ENCODE measurements around the gene PDCD11. TPM values are rescaled to one million over a fixed set of nuclear protein-coding genes. Genes with fewer than 3 reads are reported as not detected.

The PDCD11 gene
- total and polyA plus RNA-seq, 2 of the 8 experiments (the other 6 are each of a cell fraction or from before 2014, with no cell fraction given): 18.1 to 79.1 TPM

DNA sequence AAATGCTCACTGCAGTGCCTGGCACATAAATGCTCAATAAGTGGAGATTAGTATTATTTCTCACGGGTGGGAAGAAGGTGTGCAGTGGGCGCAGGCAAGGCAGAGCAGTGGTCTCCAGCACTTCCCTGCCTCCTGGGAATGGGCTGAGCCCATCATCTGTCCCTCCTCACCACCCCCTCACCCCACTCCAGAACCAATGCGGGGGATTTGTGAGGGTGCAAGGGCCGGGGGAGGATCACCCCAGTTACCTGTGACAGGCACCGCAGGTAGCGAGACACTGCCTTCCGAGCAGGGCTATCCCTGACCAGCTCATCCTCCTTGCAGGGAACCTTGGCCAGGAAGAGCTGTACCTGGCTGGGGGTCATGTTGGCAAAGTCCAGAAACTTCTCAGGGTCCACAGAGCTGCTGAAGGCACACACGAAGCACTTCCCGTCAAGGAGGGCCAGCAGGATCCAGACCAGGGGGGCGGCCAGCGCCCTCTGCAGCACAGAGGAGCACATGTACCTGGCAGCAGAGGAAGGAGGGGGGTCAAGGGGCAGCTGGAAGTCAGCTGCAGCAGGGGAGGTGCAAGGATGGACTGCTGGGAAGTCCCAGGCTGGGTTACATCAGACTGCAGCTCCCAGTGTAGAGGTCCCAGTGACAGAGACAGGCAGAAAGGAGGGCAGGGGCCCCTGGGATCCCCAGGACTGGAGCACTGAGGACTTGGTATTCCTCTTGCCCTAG is 79.8 kb downstream of the PDCD11 start:
- ChIA-PET CTCF (ENCODE audit: partially characterized antibody) (interaction anchor here (0.6 to 9.0 kb wide), 26 partner anchors 9 to 644 kb away, joined by 3 to 71 read pairs (median 4); partner anchors contain the start of genes CALHM1, CALHM2 and NEURL1), POLR2A (ENCODE audit: partially characterized antibody) (interaction anchor here (0.7 to 3.1 kb wide), 9 partner anchors 10 to 125 kb away, joined by 3 to 12 read pairs (median 4); partner anchors contain the start of genes ATP5MK, CALHM2, NEURL1 and PCGF6)
- Histone ChIP-seq H4K20me1 (replicated peaks in 1 of 2; ENCODE audit: control insufficient read depth in 1 of 2, insufficient read depth in 2 of 2, low read length in 2 of 2) (no peaks in the 10 kb centered on the region), H3K9ac (replicated peaks in 1 of 4; ENCODE audit: extremely low read depth in 1 of 4, low read depth in 3 of 4, low read length in 3 of 4) (no peak overlapping the region), H3K56ac (replicated peaks; ENCODE audit: insufficient read length, low read depth, low read length) (no peak overlapping the region), H3K79me1 (ENCODE audit: low read depth, low read length) (no peaks in the 10 kb centered on the region), H3K23ac (ENCODE audit: insufficient read length) (no peak overlapping the region), H3K23me2 (ENCODE audit: low read depth, low read length) (peaks cover 4% of the 10 kb centered on the region; the same call in 1 of the 2 replicates), H4K5ac (ENCODE audit: insufficient read length, low read depth, low read length) (no peak overlapping the region), H3K4me2 (ENCODE audit: insufficient read depth in 1 of 2, low read depth in 2 of 2, low read length in 2 of 2) (no peak overlapping the region), H4K8ac (ENCODE audit: extremely low read depth, insufficient read depth, low read length) (no peak overlapping the region), H3K4ac (replicated peaks; ENCODE audit: insufficient read length, low read depth, low read length) (no peak overlapping the region), H2BK5ac (ENCODE audit: low read depth, low read length) (no peak overlapping the region; the same call in 1 of the 2 replicates), H3K4me3 (ENCODE audit: extremely low read depth in 1 of 4, insufficient read depth in 2 of 4, low read depth in 3 of 4, low read length in 4 of 4) (no peak overlapping the region), H2AFZ (ENCODE audit: low read length) (peak overlapping the region; percentile 95), H3K18ac (ENCODE audit: extremely low read depth, low read length) (peak overlapping the region; percentile 97), H4K91ac (replicated peaks; ENCODE audit: insufficient read length, low read length) (peak overlapping the region; percentile 25), H2BK120ac (replicated peaks; ENCODE audit: low read depth, low read length) (no peak overlapping the region), H3K27ac (ENCODE audit: low read depth, low read length) (no peak overlapping the region), H3K4me1 (replicated peaks in 1 of 4; ENCODE audit: control insufficient read depth in 3 of 4, insufficient read depth in 4 of 4, low read length in 3 of 4) (peaks cover 0 to 16% (median 10%) of the 10 kb centered on the region in 4 experiments; a peak in 6 of 7 replicates), H3K79me2 (ENCODE audit: control insufficient read depth in 1 of 2, insufficient read depth in 2 of 2, low read length in 2 of 2) (no peaks in the 10 kb centered on the region), H3K36me3 (ENCODE audit: control insufficient read depth in 2 of 4, insufficient read depth in 4 of 4, low read length in 3 of 4) (no peaks in the 10 kb centered on the region), H3K9me3 (ENCODE audit: insufficient read depth in 2 of 2, low read depth in 1 of 2, low read length in 1 of 2) (no peaks in the 10 kb centered on the region), H2BK15ac (ENCODE audit: low read length) (peak overlapping the region; percentile 92; the same call in 1 of the 2 replicates), H2BK20ac (ENCODE audit: low read length) (no peak overlapping the region; the same call in 1 of the 2 replicates), H3K14ac (ENCODE audit: insufficient read length) (no peak overlapping the region), H2AK5ac (ENCODE audit: low read depth, low read length) (no peak overlapping the region), H3K27me3 (replicated peaks in 1 of 4; ENCODE audit: control insufficient read depth in 3 of 4, extremely low read depth in 1 of 4, insufficient read depth in 3 of 4, low read length in 3 of 4) (no peaks in the 10 kb centered on the region; a peak in 2 of 7 replicates), H2BK12ac (ENCODE audit: low read depth, low read length) (no peak overlapping the region; the same call in 1 of the 2 replicates)
- 63% methylated on average over 11 of the region's 11 CpGs; no CpG with 5 or more reads in 1 of the 2 experiments for WGBS, 2 experiments (ENCODE audit: extremely low coverage in 1 of 2, insufficient coverage in 1 of 2, insufficient read length in 1 of 2, insufficient replicate concordance in 2 of 2, low coverage in 1 of 2, low lambda C conversion rate in 2 of 2, missing lambda C conversion rate in 1 of 2)
- FAIRE-seq (no peak), DNase-seq (ENCODE audit: low read depth in 1 of 2, low spot score in 2 of 2) (peak in 1 of 2 experiments; percentile 63)
- peak; percentile 65 to 72 for TF ChIP-seq RAD21 (IDR thresholded peaks at IDR 0.05 in 1 of 2, conservative IDR thresholded peaks at IDR 0.05 in 1 of 2; ENCODE audit: low read depth in 2 of 2, low read length in 2 of 2)
- TF ChIP-seq KDM4A (IDR thresholded peaks at IDR 0.05; ENCODE audit: low read depth, low read length, severe bottlenecking): no peak
- TF ChIP-seq SP2 (IDR thresholded peaks at IDR 0.05; ENCODE audit: low read length): no peak
- TF ChIP-seq RFX5 (IDR thresholded peaks at IDR 0.05; ENCODE audit: borderline replicate concordance, low read depth, low read length): no peak
- TF ChIP-seq POU5F1 (IDR thresholded peaks at IDR 0.05; ENCODE audit: low read depth, low read length): no peak
- TF ChIP-seq MAX (IDR thresholded peaks at IDR 0.05): peak; percentile 90
- TF ChIP-seq RXRA (IDR thresholded peaks at IDR 0.05; ENCODE audit: insufficient read depth, low read depth, low read length): 0 out of 2 replicates have a peak, but pooled peaks have one; percentile 49
- TF ChIP-seq TEAD4 (IDR thresholded peaks at IDR 0.05; ENCODE audit: low read depth, low read length): no peak
- TF ChIP-seq ZNF274 (IDR thresholded peaks at IDR 0.05; ENCODE audit: borderline replicate concordance, extremely low read depth, low read length): no peak
- TF ChIP-seq, protein P1, sequence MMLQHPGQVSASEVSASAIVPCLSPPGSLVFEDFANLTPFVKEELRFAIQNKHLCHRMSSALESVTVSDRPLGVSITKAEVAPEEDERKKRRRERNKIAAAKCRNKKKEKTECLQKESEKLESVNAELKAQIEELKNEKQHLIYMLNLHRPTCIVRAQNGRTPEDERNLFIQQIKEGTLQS (IDR thresholded peaks at IDR 0.05; ENCODE audit: insufficient read depth, low read depth, low read length): no peak
- no peak for TF ChIP-seq SIX5 (IDR thresholded peaks at IDR 0.05; ENCODE audit: low read depth, low read length)
